Mesenchymal stem cell (in vitro differentiated cells and primary cell): Measurements from ENCODE around the gene LRP8.

ENCODE experiments used
- DNase-seq: peaks from one replicate; pipeline ENCODE4 v3.0.0-alpha.2; 2013
- H2AFZ ChIP-seq: one replicate; pipeline ENCODE4 v1.6.1; 2013; ENCODE audit warnings: low read depth, mild to moderate bottlenecking, control low read depth, inconsistent platforms, low read length, moderate library complexity
- H2AK5ac ChIP-seq: 2 replicates; pipeline ENCODE4 v1.6.1; 2013; ENCODE audit warnings: low read length, moderate library complexity, mild to moderate bottlenecking, inconsistent platforms; ENCODE audit not compliant: severe bottlenecking
- H2BK120ac ChIP-seq: one replicate; pipeline ENCODE4 v1.6.1; 2013; ENCODE audit warnings: low read depth, mild to moderate bottlenecking, inconsistent platforms, low read length, moderate library complexity
- H2BK12ac ChIP-seq, 2 experiments: one replicate each; pipeline ENCODE4 v1.6.1; 2013; ENCODE audit warnings: inconsistent platforms in 2 of 2, low read length in 2 of 2, mild to moderate bottlenecking in 2 of 2, moderate library complexity in 2 of 2, control low read depth in 1 of 2
- H2BK15ac ChIP-seq: one replicate; pipeline ENCODE4 v1.6.1; 2013; ENCODE audit warnings: mild to moderate bottlenecking, low read depth, inconsistent platforms; ENCODE audit not compliant: poor library complexity, severe bottlenecking
- H2BK5ac ChIP-seq: 2 replicates; pipeline ENCODE4 v1.6.1; 2013; ENCODE audit warnings: low read depth, mild to moderate bottlenecking, low read length, control low read depth, inconsistent platforms; ENCODE audit not compliant: poor library complexity, severe bottlenecking
- H3K14ac ChIP-seq, 2 experiments: one replicate each; pipeline ENCODE4 v1.6.1; 2013; ENCODE audit warnings: inconsistent platforms in 2 of 2, low read length in 2 of 2, control low read depth in 1 of 2, mild to moderate bottlenecking in 1 of 2, moderate library complexity in 1 of 2
- H3K18ac ChIP-seq, 2 experiments: one replicate each; pipeline ENCODE4 v1.6.1; 2013; ENCODE audit warnings: inconsistent platforms in 2 of 2, low read length in 2 of 2, control low read depth in 1 of 2, low read depth in 1 of 2, mild to moderate bottlenecking in 1 of 2
- H3K23ac ChIP-seq, 2 experiments: one replicate each; pipeline ENCODE4 v1.6.1; 2013; ENCODE audit warnings: inconsistent platforms in 2 of 2, low read length in 2 of 2, mild to moderate bottlenecking in 2 of 2, moderate library complexity in 2 of 2, control low read depth in 1 of 2
- H3K27ac ChIP-seq: 2 replicates; pipeline ENCODE4 v1.5.1; 2013; ENCODE audit warnings: mild to moderate bottlenecking, moderate library complexity, low read length, control low read depth, inconsistent platforms; ENCODE audit not compliant: poor library complexity, severe bottlenecking
- H3K27me3 ChIP-seq, 2 experiments: 2 replicates each; pipeline versions ENCODE4 v1.6.1 to v1.7.0; 2013; ENCODE audit warnings: low read length in 2 of 2, mild to moderate bottlenecking in 2 of 2, moderate library complexity in 2 of 2, control low read depth in 1 of 2, inconsistent platforms in 1 of 2; ENCODE audit not compliant: control insufficient read depth in 1 of 2, insufficient read depth in 1 of 2
- H3K36me3 ChIP-seq, 2 experiments: 2 replicates each; pipeline versions ENCODE4 v1.6.1 to v1.7.0; 2013; ENCODE audit warnings: low read length in 2 of 2, control low read depth in 1 of 2, inconsistent platforms in 1 of 2, low read depth in 1 of 2, mild to moderate bottlenecking in 1 of 2; ENCODE audit not compliant: insufficient read depth in 2 of 2, control insufficient read depth in 1 of 2
- H3K4ac ChIP-seq, 2 experiments: one replicate each; pipeline ENCODE4 v1.6.1; 2013; ENCODE audit warnings: inconsistent platforms in 2 of 2, low read length in 2 of 2, mild to moderate bottlenecking in 2 of 2, moderate library complexity in 2 of 2, control low read depth in 1 of 2, low read depth in 1 of 2
- H3K4me1 ChIP-seq: 2 replicates; pipeline ENCODE4 v1.6.1; 2013; ENCODE audit warnings: low read depth, low read length, control low read depth; ENCODE audit not compliant: control insufficient read depth, insufficient read depth
- H3K4me2 ChIP-seq: 2 replicates; pipeline ENCODE4 v1.6.1; 2013; ENCODE audit warnings: low read length, mild to moderate bottlenecking, inconsistent platforms; ENCODE audit not compliant: poor library complexity, severe bottlenecking
- H3K4me3 ChIP-seq, 2 experiments: 2 replicates each; pipeline versions ENCODE4 v1.5.1 to v1.7.0; 2013; ENCODE audit warnings: low read length in 2 of 2, mild to moderate bottlenecking in 2 of 2, control low read depth in 1 of 2, low read depth in 1 of 2; ENCODE audit not compliant: insufficient read depth in 1 of 2
- H3K79me1 ChIP-seq: replicated peaks from 2 replicates; pipeline ENCODE4 v1.6.1; 2013; ENCODE audit warnings: mild to moderate bottlenecking, control low read depth, low read length, inconsistent platforms; ENCODE audit not compliant: poor library complexity, severe bottlenecking
- H3K9ac ChIP-seq: 2 replicates; pipeline ENCODE4 v1.7.0; 2013; ENCODE audit warnings: mild to moderate bottlenecking, low read length, moderate library complexity
- H3K9me3 ChIP-seq: 2 replicates; pipeline ENCODE4 v1.7.0; 2013; ENCODE audit warnings: mild to moderate bottlenecking, low read length; ENCODE audit not compliant: control insufficient read depth
- H4K8ac ChIP-seq: one replicate; pipeline ENCODE4 v1.6.1; 2013; ENCODE audit warnings: inconsistent platforms, mild to moderate bottlenecking, low read length, moderate library complexity
- H4K91ac ChIP-seq: one replicate; pipeline ENCODE4 v1.6.1; 2013; ENCODE audit warnings: mild to moderate bottlenecking, low read length, inconsistent platforms
- WGBS: methylation state at CpG from one replicate; pipeline ENCODE4 v1.1.7; 2013; ENCODE audit warnings: mixed read lengths; 5-methylcytosine and 5-hydroxymethylcytosine counted together

LRP8 gene

GRCh38 chr1:53308506-53308905, 19.4 kb downstream of the LRP8 start:
- Histone ChIP-seq H3K27me3 (no peaks in the 10 kb centered on the region), H3K27ac (no peak overlapping the region), H3K18ac (no peak overlapping the region), H2AK5ac (no peak overlapping the region), H3K4me2 (no peak overlapping the region), H3K9ac (no peak overlapping the region), H2BK15ac (no peak overlapping the region), H3K4me3 (no peak overlapping the region), H3K9me3 (no peaks in the 10 kb centered on the region), H3K23ac (no peak overlapping the region), H4K8ac (no peak overlapping the region), H3K4ac (no peak overlapping the region), H3K4me1 (peaks cover 25% of the 10 kb centered on the region), H2AFZ (no peak overlapping the region), H2BK5ac (no peak overlapping the region), H3K14ac (no peak overlapping the region), H2BK12ac (no peak overlapping the region), H2BK120ac (no peak overlapping the region), H3K36me3 (peaks cover 0 to 6% of the 10 kb centered on the region in 2 experiments), H4K91ac (no peak overlapping the region), H3K79me1 (peaks cover 16% of the 10 kb centered on the region)
- no peak for DNase-seq
- 57% methylated on average over 8 of the region's 8 CpGs for WGBS

GRCh38 chr1:53307037-53307436, 20.8 kb downstream of the LRP8 start:
- peaks cover 18% of the 10 kb centered on the region for H3K79me1 ChIP-seq
- peak overlapping the region; percentile 35 for H4K8ac ChIP-seq
- peaks cover 23% of the 10 kb centered on the region for H3K4me1 ChIP-seq
- no peaks in the 10 kb centered on the region for H3K27me3 ChIP-seq
- no peak overlapping the region for H2AFZ ChIP-seq
- H3K4me2 ChIP-seq = no peak overlapping the region
- H2AK5ac ChIP-seq = no peak overlapping the region
- H3K9me3 ChIP-seq = no peaks in the 10 kb centered on the region
- peak overlapping the region in 1 of 2 experiments; percentile 24 for H2BK12ac ChIP-seq
- no peak overlapping the region for H2BK120ac ChIP-seq
- no peak overlapping the region for H2BK15ac ChIP-seq
- H3K4me3 ChIP-seq = no peak overlapping the region
- H3K9ac ChIP-seq = no peak overlapping the region
- H3K27ac ChIP-seq = no peak overlapping the region
- 97% methylated on average over 4 of the region's 4 CpGs for WGBS
- H2BK5ac ChIP-seq = no peak overlapping the region
- DNase-seq = no peak
- peaks cover 0 to 6% of the 10 kb centered on the region in 2 experiments for H3K36me3 ChIP-seq
- H3K14ac ChIP-seq = peak overlapping the region in 1 of 2 experiments; percentile 84
- H3K4ac ChIP-seq = peak overlapping the region in 1 of 2 experiments; percentile 24
- peak overlapping the region in 1 of 2 experiments; percentile 42 for H3K18ac ChIP-seq
- peak overlapping the region; percentile 70 for H4K91ac ChIP-seq
- H3K23ac ChIP-seq = no peak overlapping the region

- Histone ChIP-seq H3K9ac (no peak overlapping the region), H3K4ac (peak overlapping the region in 1 of 2 experiments; percentile 37), H2BK5ac (no peak overlapping the region), H3K27ac (no peak overlapping the region), H2BK12ac (no peak overlapping the region), H3K9me3 (no peaks in the 10 kb centered on the region), H3K79me1 (peaks cover 14% of the 10 kb centered on the region), H3K14ac (no peak overlapping the region), H3K4me2 (no peak overlapping the region), H2BK15ac (no peak overlapping the region), H3K36me3 (peaks cover 0 to 6% of the 10 kb centered on the region in 2 experiments), H3K4me1 (peaks cover 22% of the 10 kb centered on the region), H2AFZ (no peak overlapping the region), H3K4me3 (no peak overlapping the region), H3K27me3 (no peaks in the 10 kb centered on the region), H4K8ac (no peak overlapping the region), H2AK5ac (no peak overlapping the region), H4K91ac (peak overlapping the region; percentile 40), H3K18ac (no peak overlapping the region), H3K23ac (no peak overlapping the region), H2BK120ac (no peak overlapping the region)
- DNase-seq = no peak
- 87% methylated on average over 4 of the region's 4 CpGs for WGBS
Observed at GRCh38 chr1:53306168-53306567, 21.7 kb downstream of the LRP8 start.

DNA sequence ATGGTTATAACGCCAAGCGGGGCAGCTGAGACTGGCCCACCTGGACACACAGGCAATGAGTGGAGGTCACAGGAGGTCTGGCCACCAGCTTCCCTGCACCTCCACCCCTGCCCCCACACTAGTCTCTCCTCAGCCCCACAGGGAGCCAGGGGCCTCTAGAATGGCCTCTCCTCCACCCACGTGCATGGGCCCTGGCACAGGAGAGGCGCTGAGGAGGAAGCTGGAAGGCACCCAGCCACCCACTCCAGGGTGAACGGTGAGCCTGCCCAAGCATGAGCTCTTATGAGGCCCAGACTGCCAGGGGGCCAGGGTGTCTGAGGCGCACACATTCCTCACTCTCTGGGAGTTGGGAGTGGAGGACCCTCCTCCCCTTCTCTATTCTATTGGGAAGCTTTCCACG, 22.2 kb downstream of the LRP8 start:
- peaks cover 16% of the 10 kb centered on the region for H3K79me1 ChIP-seq
- H3K4me3 ChIP-seq = no peak overlapping the region
- H2BK5ac ChIP-seq = no peak overlapping the region
- 86% methylated on average over 7 of the region's 7 CpGs for WGBS
- H2AK5ac ChIP-seq = no peak overlapping the region
- H4K8ac ChIP-seq = no peak overlapping the region
- H3K27me3 ChIP-seq = no peaks in the 10 kb centered on the region
- H3K4ac ChIP-seq = no peak overlapping the region
- H3K23ac ChIP-seq = no peak overlapping the region
- H2BK120ac ChIP-seq = no peak overlapping the region
- DNase-seq = no peak
- H3K4me1 ChIP-seq = peaks cover 22% of the 10 kb centered on the region
- H3K18ac ChIP-seq = no peak overlapping the region
- peak overlapping the region in 1 of 2 experiments; percentile 68 for H3K14ac ChIP-seq
- no peak overlapping the region for H4K91ac ChIP-seq
- no peak overlapping the region for H3K27ac ChIP-seq
- H3K9ac ChIP-seq = no peak overlapping the region
- H2BK12ac ChIP-seq = no peak overlapping the region
- no peak overlapping the region for H2BK15ac ChIP-seq
- peaks cover 0 to 6% of the 10 kb centered on the region in 2 experiments for H3K36me3 ChIP-seq
- no peak overlapping the region for H3K4me2 ChIP-seq
- no peaks in the 10 kb centered on the region for H3K9me3 ChIP-seq
- no peak overlapping the region for H2AFZ ChIP-seq
